Neuron (in vitro differentiated cells): ENCODE data around the gene SDK2.

Source experiments
- H2AFZ ChIP-seq: one replicate; pipeline ENCODE4 v1.6.1; 2013; ENCODE audit warnings: low read depth, mild to moderate bottlenecking, inconsistent platforms, low read length, moderate library complexity
- H3K27me3 ChIP-seq: one replicate; pipeline ENCODE4 v1.6.1; 2013; ENCODE audit warnings: low read length; ENCODE audit not compliant: insufficient read depth
- H3K36me3 ChIP-seq: one replicate; pipeline ENCODE4 v1.6.1; 2013; ENCODE audit warnings: low read length; ENCODE audit not compliant: insufficient read depth
- H3K4me1 ChIP-seq: one replicate; pipeline ENCODE4 v1.6.1; 2013; ENCODE audit warnings: low read length; ENCODE audit not compliant: insufficient read depth
- H3K4me3 ChIP-seq: 2 replicates; pipeline ENCODE4 v1.5.1; 2013; ENCODE audit warnings: mild to moderate bottlenecking, low read length, moderate library complexity
- H3K9me3 ChIP-seq: one replicate; pipeline ENCODE4 v1.6.1; 2013; ENCODE audit warnings: low read length

Gene SDK2

DNA sequence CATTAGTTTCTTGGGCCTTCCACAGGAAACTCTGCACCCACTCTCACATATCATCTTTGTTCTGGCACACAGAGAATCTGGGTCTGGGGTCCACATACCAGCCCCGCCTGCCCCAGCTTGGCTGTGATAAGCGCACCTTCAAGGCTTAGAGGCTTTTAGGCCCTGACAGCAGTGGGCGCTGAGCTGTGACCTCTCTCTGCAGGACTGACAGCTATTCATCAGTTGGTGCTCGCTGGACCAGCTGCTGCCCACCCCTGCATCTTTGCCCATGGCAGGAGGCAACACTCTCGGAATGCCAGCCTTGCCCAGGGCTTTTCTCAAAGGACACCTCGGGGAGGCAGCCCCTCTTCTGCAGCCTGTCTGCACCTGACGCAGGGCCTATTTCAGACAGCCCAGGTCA lies 62.9 kb downstream of the SDK2 start:
- Histone ChIP-seq H3K36me3 (no peaks in the 10 kb centered on the region), H3K9me3 (no peaks in the 10 kb centered on the region), H3K4me1 (peaks cover 13% of the 10 kb centered on the region), H3K4me3 (no peak overlapping the region), H2AFZ (no peak overlapping the region), H3K27me3 (no peaks in the 10 kb centered on the region)

DNA sequence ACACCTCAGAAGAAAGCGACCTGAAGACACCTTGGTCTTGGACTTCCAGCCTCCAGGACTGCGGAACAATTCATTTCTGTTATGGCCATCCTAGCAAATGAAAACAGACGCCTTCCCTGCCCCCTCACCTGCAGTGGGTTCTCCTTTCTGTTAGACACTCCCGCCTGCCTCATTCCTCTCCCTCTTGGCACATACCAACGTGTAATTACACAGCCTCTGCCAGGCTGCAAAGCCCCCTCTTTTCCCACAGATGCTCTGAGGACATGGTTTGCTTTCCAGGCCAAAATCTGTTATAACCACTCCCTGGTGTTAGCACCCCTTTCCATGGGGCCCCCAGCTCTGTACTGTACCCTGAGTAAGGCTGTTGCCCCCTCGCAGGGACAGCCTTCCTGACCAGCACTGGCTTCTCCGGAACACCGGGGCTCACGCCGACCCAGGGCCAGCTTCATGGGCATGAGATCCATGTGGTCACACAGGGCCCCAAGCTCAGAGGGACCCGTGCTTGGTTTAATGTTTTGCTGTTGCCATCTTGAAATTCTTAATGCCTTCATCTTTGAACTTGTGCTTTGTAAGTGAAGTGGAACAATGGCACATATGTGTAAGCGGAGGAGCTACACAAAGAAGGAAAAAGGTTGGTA lies 64.1 kb downstream of the SDK2 start:
- Histone ChIP-seq H3K27me3 (no peaks in the 10 kb centered on the region), H2AFZ (no peak overlapping the region), H3K9me3 (no peaks in the 10 kb centered on the region), H3K4me3 (no peak overlapping the region), H3K36me3 (no peaks in the 10 kb centered on the region), H3K4me1 (peaks cover 12% of the 10 kb centered on the region)

DNA sequence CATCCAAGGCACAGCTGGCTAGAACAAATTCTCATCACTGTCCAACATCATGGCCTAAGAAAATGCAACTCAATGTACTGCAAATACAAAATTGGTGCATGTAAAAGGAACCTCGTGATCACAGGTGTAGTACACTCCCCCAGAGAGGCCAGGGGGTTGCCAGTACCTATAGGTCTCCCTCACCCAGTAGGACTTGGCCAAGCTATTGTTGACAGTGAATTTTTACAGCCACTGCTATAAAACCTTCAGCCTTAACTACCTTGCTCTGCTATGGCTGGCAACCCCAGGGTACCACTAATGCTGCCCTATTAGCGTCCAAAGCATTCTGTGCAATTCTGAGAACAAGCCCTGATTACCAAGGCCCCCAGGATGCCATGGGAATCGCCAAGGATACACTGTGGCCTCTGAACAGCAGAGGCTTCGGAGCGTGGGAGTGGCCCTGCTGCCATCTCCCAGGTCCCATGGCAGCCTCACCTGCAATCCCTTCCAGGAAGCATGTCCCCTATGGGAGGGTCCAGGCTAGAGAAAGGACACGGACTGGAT lies 67.6 kb downstream of the SDK2 start:
- no peaks in the 10 kb centered on the region for H3K27me3 ChIP-seq
- no peak overlapping the region for H3K4me3 ChIP-seq
- no peaks in the 10 kb centered on the region for H3K9me3 ChIP-seq
- peaks cover 4% of the 10 kb centered on the region for H3K4me1 ChIP-seq
- H2AFZ ChIP-seq = no peak overlapping the region
- H3K36me3 ChIP-seq = no peaks in the 10 kb centered on the region

DNA sequence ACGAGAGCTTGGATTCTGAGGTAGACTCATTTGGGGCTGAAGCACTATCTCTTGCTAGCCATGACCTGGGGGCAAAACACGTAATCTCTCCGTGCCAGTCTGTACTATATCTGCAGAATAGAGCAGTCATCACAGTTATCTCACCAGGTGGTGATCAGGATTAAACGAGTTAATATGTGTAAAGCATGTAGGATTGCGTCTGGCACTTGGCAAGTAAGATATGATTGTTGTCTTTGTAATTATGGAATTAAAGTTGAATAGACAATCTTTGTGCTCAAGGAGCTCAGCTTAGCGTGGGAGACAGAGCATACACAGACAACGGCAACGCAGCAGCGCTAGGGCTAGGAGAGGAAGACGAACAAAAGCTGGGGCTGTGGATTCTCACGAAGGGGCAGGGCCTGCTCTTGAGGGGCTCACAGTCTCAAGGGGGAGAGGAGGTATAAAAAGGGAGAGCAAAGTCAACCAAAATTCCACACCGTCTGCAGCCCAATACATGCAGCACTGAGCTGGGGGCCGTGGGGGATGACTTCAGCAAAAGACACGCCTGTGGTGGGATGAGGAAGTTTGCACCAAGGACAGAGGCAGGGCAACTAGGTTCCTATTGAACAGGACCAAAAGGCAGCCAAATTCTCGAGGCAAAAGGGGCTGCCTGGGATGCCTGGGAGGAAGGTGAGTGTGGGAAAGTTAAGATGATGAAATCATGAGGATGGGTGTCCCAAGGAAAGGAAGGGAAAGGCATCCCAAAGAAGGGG lies 68.6 kb downstream of the SDK2 start:
- no peaks in the 10 kb centered on the region for H3K9me3 ChIP-seq
- peaks cover 4% of the 10 kb centered on the region for H3K4me1 ChIP-seq
- no peaks in the 10 kb centered on the region for H3K27me3 ChIP-seq
- H3K4me3 ChIP-seq = no peak overlapping the region
- H3K36me3 ChIP-seq = no peaks in the 10 kb centered on the region
- H2AFZ ChIP-seq = no peak overlapping the region

DNA sequence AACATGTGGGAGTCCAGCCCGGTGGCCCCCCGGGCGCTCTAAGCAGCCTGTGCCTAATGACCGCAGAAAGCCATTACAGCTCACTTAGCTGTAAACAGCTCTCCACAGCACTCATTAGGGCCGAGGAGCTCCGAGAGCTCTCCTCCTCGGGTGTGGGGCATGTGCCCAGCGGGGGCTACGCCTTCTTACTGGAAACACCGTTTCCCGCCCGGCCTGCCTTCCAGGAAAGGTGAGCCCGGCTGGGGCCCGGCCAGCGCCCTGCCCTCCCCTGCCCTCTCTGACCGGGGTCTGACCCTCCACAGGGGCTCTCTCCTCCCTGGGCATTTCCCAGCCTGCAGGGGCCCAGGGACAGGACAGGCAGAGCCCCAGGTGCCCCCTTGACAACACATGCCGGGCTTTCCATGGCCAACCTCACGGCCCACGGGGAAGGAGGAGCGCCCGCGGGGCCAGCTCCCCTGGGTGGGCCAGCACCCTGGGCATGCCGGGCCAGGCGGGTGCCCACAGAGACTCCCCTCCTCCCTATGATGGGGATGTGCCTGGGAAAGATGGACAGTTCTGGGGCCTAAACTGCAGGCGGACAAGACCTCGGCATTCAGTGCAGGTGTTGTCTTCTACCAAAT lies 72.6 kb downstream of the SDK2 start:
- peaks cover 17% of the 10 kb centered on the region for H3K4me1 ChIP-seq
- H3K36me3 ChIP-seq = no peaks in the 10 kb centered on the region

DNA sequence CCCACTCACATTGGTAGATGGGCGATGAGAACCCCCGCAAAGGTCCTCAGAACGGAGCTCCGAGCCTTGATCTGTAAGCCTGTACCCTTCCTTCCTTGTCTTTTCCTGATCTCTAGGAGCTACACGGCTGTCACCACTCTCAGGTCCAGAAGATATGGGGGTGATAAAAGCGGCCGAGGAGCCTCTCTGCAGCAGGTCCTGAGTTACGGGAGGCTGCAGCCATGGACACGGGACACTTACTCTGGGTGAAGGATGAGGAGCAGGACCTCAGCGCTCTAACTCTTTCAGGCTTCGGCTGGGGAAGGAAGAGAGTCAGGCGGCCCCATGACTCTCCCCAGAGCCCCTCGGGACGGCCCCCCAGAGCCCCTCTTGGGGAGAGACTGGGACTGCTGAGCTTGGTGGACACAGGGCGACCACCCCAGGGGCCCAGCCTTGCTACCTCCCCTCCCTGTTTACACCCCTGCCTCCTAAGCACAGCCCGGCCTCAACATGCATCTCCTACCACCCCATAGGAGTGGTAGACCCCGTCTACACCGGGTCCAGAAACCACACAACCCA lies 74.4 kb downstream of the SDK2 start:
- Histone ChIP-seq H3K27me3 (no peaks in the 10 kb centered on the region), H3K4me1 (peaks cover 15% of the 10 kb centered on the region), H3K4me3 (no peak overlapping the region), H3K36me3 (no peaks in the 10 kb centered on the region), H2AFZ (no peak overlapping the region), H3K9me3 (no peaks in the 10 kb centered on the region)

More for the DNA sequence above, 72.6 kb downstream of the SDK2 start:
- H3K4me3 ChIP-seq = no peak overlapping the region
- no peaks in the 10 kb centered on the region for H3K9me3 ChIP-seq
- no peak overlapping the region for H2AFZ ChIP-seq
- no peaks in the 10 kb centered on the region for H3K27me3 ChIP-seq

DNA sequence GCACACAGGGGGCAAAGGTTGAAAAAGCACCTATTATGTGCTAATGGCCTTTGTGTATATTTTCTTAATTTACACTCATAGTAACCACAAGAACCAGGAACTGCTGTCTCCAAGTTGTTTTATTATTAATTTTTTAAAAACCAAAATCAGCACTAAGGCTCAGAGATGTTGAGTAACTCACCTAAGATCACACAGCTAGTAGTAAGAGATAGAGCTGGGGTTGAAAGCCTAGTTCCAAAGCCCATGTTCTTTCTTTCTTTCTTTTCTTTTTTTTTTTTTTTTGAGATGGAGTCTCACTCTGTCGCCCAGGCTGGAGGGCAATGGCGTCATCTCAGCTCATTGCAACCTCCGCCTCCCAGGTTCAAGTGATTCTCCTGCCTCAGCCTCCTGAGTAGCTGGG lies 75.3 kb downstream of the SDK2 start:
- no peak overlapping the region for H3K4me3 ChIP-seq
- no peak overlapping the region for H2AFZ ChIP-seq
- H3K27me3 ChIP-seq = no peaks in the 10 kb centered on the region
- H3K9me3 ChIP-seq = no peaks in the 10 kb centered on the region
- H3K4me1 ChIP-seq = peaks cover 15% of the 10 kb centered on the region
- no peaks in the 10 kb centered on the region for H3K36me3 ChIP-seq

DNA sequence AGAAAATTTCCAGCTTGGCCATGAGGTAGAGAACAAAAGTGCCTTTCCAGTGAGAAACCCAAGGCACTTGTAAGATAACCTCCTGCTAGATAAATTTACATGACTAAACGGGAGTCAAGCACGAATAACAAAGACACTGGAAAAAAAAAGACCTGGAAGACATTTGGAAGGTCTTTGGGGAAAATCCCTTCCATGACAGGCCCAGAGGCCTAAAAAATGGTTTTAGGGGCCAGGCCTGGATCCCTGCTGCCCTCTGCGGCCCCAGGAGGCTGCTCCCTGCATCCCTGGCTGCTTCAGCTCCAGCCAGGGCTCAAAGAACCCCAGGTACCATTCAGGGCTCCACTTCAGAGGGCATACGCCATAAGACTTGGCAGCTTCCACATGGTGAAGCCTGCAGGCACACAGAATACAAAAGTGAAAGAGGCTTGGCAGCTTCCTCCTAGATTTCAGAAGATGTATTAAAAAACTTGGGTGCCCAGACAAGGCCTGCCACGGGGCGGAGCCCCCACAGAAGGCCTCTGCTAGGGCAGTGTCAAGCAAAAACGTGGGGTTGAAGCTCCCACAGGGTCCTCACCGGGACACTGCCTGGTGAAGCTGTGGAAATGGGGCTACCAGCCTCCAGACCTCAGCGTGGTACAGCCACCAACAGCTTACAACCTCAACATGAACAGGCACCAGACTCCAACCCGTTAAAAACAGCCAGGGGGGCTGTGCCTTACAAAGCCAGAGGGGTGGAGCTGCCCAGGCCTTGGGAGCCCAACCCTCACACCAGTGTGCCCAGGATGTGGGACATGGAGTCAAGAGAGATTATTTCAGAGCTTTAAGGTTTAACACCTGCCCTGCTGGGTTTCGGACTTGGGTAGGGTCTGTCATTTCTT lies 77.1 kb downstream of the SDK2 start:
- H3K36me3 ChIP-seq = no peaks in the 10 kb centered on the region
- no peaks in the 10 kb centered on the region for H3K9me3 ChIP-seq
- no peak overlapping the region for H2AFZ ChIP-seq
- peaks cover 15% of the 10 kb centered on the region for H3K4me1 ChIP-seq
- H3K27me3 ChIP-seq = no peaks in the 10 kb centered on the region
- H3K4me3 ChIP-seq = no peak overlapping the region

DNA sequence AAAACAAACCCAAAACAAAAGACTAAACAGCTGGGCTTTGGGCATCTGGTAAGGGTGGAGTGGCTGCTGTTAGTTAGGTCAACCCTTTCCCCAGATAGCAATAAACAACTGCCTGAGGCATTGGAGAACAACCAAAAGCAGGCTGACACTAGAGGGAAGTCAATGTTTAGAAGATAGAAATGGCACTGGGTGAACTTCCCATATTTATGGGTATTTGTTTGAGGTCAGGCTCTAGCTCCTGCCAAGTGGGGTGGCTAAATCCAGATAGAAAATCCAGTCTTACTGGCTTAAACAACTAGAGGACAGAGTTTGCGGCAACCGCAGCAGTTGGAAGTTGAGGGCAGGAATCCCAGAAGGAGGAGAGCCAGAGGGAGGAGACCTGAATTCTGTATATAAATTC lies 79.4 kb downstream of the SDK2 start:
- no peaks in the 10 kb centered on the region for H3K9me3 ChIP-seq
- peaks cover 15% of the 10 kb centered on the region for H3K4me1 ChIP-seq
- H3K36me3 ChIP-seq = no peaks in the 10 kb centered on the region
- H3K27me3 ChIP-seq = no peaks in the 10 kb centered on the region
- no peak overlapping the region for H2AFZ ChIP-seq
- H3K4me3 ChIP-seq = no peak overlapping the region

DNA sequence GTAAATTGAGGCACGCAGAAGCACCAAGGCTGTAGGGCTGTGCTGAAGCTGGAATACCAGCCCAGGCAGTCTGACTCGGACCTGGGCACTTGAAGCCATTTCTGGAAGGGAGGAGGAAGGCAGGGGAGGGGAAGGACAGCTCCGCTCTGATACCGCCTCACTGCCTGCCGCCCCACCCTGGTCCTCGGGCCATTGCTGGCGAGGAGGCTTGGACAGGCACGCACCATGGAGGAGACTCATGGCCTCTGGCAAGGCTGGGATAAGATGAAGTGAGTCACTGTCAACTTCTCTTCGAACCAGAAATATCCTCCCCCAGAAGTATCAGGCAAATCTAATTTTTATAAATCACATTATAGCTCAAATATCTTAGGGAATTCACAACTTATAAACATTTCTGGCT lies 81.3 kb downstream of the SDK2 start:
- Histone ChIP-seq H3K9me3 (no peaks in the 10 kb centered on the region), H3K4me1 (peaks cover 13% of the 10 kb centered on the region), H2AFZ (no peak overlapping the region), H3K4me3 (no peak overlapping the region), H3K36me3 (no peaks in the 10 kb centered on the region), H3K27me3 (no peaks in the 10 kb centered on the region)

DNA sequence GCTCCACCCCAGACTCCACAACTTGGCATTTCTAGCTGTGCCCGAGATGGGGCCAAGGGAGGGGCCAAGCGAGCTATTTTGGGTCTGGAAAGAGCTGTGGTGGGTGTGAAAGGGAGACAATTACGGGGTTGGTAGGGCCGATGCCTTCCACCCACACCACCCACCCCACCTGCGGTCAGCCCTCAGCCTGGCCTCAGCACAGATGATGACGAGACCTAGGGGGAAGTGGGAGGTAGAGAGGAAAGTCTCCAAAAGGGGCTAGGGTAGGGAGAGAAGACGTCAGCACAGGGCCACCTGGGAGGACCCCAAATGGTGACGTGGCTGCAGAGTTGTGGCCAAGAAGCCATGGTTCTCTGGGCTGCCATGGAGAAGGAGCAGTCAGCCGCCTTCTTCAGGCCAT lies 83.1 kb downstream of the SDK2 start:
- Histone ChIP-seq H3K9me3 (no peaks in the 10 kb centered on the region), H3K36me3 (no peaks in the 10 kb centered on the region), H3K4me1 (no peaks in the 10 kb centered on the region), H3K4me3 (no peak overlapping the region), H2AFZ (no peak overlapping the region), H3K27me3 (no peaks in the 10 kb centered on the region)

DNA sequence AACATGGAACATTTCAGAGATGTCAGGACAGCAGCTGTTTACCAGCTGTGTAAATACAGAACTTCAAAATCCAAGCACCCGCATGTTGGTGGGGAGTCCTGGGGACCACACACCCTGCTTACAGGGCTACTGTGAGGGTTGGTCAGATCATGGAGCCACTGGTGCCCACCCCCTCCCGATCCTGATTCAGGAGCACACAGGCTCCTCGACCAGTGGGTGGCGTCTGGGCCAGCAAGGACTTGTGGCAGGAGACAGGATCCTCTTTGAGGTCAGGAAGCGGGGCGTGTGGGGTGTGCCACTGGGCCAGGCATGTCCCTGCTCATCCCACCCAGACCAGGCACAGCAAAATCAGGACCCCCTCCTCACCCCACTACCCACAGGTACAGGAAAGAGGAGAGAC lies 83.6 kb downstream of the SDK2 start:
- Histone ChIP-seq H3K36me3 (no peaks in the 10 kb centered on the region), H3K4me3 (no peak overlapping the region), H3K9me3 (no peaks in the 10 kb centered on the region), H3K27me3 (no peaks in the 10 kb centered on the region), H3K4me1 (no peaks in the 10 kb centered on the region), H2AFZ (no peak overlapping the region)
